ENCODE data around the gene TPX2.

GRCh38 chr20:31819083-31819784 lies 80.1 kb downstream of the TPX2 start, which contains the start of gene MYLK2:
- TF ChIP-seq CTCF (IDR thresholded peaks at IDR 0.05) = no peak
- no peak for TF ChIP-seq POLR2A (IDR thresholded peaks at IDR 0.05)
